SK-N-SH treated with all-trans-retinoic acid at 6 μM for 48 hours (cell line): Measurements from ENCODE around the gene GNA15.

ENCODE experiments used
- ARNTL ChIP-seq: fragments of 450-650 bp; formaldehyde crosslinking; IDR thresholded peaks from 2 replicates; pipeline ENCODE4 v1.5.0; 2020; ENCODE audit warnings: low read depth, mild to moderate bottlenecking, moderate library complexity, borderline replicate concordance
- ISL1 ChIP-seq: fragments of 250-450 bp; sonication (Bioruptor Pico); IDR thresholded peaks from 2 replicates; pipeline ENCODE4 v2.1.2; 2022; ENCODE audit warnings: mild to moderate bottlenecking, moderate library complexity
- RARB ChIP-seq: fragments of 250-450 bp; sonication (Bioruptor Pico); IDR thresholded peaks from 2 replicates; pipeline ENCODE4 v1.8.0; 2021; ENCODE audit warnings: mild to moderate bottlenecking, moderate library complexity
- TOX ChIP-seq: fragments of 250-450 bp; sonication (Bioruptor Pico); IDR thresholded peaks from 2 replicates; pipeline ENCODE4 v1.8.0; 2021; ENCODE audit warnings: mild to moderate bottlenecking, moderate library complexity, borderline replicate concordance
- TSHZ2 ChIP-seq: fragments of 250-450 bp; sonication (Bioruptor Pico); IDR thresholded peaks from 2 replicates; pipeline ENCODE4 v1.5.0; 2020; ENCODE audit warnings: mild to moderate bottlenecking, moderate library complexity

GRCh38 chr19:3119693-3120380 lies 16.0 kb upstream of the GNA15 start:
- no peak for TF ChIP-seq TSHZ2 (CRISPR knock-in tag)
- TF ChIP-seq RARB (CRISPR knock-in tag): no peak
- TF ChIP-seq ARNTL: no peak
- TF ChIP-seq ISL1 (CRISPR knock-in tag): no peak
- no peak for TF ChIP-seq TOX (CRISPR knock-in tag)
